Measurements from ENCODE around the gene ALAS2. TPM values are rescaled to one million over a fixed set of nuclear protein-coding genes. Genes with fewer than 3 reads are reported as not detected.

ALAS2 gene
- total and polyA plus RNA-seq, 2 of the 8 experiments (the other 6 are each of a cell fraction or from before 2014, with no cell fraction given) = 0.27 to 0.32 TPM

DNA sequence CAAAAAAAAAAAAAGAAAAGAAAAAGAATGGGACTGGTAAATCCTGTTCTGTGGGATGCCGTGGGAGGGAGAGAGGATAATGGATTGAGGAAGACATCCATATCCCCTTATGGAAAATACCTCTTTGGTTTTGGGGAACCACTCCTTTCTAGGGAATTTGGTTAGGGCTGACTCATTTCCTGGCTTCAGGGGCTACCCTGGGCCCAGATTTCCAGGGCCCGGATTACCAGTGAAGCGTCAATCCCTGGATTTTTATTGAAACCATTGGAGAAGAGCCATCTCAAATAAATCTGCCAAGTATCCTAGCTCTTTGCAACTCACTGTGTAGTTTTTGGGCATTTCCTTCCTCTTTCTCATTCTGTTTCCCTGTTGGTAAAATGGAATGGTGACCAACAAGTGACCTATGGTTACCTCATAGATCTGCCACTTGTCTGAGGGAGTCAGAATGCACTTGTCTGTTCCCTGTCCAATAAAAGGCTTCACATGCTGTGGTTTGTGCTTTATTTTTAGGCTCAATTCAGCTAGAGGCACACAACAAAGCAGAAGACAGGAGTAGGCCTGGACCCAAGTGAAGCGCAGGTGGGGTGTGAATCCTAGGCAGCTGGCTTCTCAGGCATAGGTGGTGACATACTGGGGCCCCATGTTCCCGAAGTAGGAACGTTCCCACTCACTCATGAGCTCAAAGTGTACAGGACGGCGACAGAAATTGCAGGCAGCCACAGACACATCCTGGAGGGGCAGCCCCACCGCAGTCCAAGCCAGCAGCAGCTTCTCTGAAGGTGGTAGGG lies 22.0 kb downstream of the ALAS2 start (continued):
- no peak for TF ChIP-seq RNF2 (IDR thresholded peaks at IDR 0.05; ENCODE audit: borderline replicate concordance, low read depth, low read length, missing control alignments, poor library complexity, severe bottlenecking)
- TF ChIP-seq, protein P1, sequence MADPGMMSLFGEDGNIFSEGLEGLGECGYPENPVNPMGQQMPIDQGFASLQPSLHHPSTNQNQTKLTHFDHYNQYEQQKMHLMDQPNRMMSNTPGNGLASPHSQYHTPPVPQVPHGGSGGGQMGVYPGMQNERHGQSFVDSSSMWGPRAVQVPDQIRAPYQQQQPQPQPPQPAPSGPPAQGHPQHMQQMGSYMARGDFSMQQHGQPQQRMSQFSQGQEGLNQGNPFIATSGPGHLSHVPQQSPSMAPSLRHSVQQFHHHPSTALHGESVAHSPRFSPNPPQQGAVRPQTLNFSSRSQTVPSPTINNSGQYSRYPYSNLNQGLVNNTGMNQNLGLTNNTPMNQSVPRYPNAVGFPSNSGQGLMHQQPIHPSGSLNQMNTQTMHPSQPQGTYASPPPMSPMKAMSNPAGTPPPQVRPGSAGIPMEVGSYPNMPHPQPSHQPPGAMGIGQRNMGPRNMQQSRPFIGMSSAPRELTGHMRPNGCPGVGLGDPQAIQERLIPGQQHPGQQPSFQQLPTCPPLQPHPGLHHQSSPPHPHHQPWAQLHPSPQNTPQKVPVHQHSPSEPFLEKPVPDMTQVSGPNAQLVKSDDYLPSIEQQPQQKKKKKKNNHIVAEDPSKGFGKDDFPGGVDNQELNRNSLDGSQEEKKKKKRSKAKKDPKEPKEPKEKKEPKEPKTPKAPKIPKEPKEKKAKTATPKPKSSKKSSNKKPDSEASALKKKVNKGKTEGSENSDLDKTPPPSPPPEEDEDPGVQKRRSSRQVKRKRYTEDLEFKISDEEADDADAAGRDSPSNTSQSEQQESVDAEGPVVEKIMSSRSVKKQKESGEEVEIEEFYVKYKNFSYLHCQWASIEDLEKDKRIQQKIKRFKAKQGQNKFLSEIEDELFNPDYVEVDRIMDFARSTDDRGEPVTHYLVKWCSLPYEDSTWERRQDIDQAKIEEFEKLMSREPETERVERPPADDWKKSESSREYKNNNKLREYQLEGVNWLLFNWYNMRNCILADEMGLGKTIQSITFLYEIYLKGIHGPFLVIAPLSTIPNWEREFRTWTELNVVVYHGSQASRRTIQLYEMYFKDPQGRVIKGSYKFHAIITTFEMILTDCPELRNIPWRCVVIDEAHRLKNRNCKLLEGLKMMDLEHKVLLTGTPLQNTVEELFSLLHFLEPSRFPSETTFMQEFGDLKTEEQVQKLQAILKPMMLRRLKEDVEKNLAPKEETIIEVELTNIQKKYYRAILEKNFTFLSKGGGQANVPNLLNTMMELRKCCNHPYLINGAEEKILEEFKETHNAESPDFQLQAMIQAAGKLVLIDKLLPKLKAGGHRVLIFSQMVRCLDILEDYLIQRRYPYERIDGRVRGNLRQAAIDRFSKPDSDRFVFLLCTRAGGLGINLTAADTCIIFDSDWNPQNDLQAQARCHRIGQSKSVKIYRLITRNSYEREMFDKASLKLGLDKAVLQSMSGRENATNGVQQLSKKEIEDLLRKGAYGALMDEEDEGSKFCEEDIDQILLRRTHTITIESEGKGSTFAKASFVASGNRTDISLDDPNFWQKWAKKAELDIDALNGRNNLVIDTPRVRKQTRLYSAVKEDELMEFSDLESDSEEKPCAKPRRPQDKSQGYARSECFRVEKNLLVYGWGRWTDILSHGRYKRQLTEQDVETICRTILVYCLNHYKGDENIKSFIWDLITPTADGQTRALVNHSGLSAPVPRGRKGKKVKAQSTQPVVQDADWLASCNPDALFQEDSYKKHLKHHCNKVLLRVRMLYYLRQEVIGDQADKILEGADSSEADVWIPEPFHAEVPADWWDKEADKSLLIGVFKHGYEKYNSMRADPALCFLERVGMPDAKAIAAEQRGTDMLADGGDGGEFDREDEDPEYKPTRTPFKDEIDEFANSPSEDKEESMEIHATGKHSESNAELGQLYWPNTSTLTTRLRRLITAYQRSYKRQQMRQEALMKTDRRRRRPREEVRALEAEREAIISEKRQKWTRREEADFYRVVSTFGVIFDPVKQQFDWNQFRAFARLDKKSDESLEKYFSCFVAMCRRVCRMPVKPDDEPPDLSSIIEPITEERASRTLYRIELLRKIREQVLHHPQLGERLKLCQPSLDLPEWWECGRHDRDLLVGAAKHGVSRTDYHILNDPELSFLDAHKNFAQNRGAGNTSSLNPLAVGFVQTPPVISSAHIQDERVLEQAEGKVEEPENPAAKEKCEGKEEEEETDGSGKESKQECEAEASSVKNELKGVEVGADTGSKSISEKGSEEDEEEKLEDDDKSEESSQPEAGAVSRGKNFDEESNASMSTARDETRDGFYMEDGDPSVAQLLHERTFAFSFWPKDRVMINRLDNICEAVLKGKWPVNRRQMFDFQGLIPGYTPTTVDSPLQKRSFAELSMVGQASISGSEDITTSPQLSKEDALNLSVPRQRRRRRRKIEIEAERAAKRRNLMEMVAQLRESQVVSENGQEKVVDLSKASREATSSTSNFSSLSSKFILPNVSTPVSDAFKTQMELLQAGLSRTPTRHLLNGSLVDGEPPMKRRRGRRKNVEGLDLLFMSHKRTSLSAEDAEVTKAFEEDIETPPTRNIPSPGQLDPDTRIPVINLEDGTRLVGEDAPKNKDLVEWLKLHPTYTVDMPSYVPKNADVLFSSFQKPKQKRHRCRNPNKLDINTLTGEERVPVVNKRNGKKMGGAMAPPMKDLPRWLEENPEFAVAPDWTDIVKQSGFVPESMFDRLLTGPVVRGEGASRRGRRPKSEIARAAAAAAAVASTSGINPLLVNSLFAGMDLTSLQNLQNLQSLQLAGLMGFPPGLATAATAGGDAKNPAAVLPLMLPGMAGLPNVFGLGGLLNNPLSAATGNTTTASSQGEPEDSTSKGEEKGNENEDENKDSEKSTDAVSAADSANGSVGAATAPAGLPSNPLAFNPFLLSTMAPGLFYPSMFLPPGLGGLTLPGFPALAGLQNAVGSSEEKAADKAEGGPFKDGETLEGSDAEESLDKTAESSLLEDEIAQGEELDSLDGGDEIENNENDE (IDR thresholded peaks at IDR 0.05; ENCODE audit: insufficient replicate concordance, low read length) = no peak
- TF ChIP-seq, protein P2, sequence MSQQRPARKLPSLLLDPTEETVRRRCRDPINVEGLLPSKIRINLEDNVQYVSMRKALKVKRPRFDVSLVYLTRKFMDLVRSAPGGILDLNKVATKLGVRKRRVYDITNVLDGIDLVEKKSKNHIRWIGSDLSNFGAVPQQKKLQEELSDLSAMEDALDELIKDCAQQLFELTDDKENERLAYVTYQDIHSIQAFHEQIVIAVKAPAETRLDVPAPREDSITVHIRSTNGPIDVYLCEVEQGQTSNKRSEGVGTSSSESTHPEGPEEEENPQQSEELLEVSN (IDR thresholded peaks at IDR 0.05) = no peak
